ENCODE measurements around the gene ADAMTS2.

Gene ADAMTS2

GRCh38 chr5:179065703-179066102 lies 279.6 kb downstream of the ADAMTS2 start:
- TF ChIP-seq CTCF (IDR thresholded peaks at IDR 0.05) = no peak
- H3K27me3 Mint-ChIP-seq (ENCODE audit: low read depth, poor library complexity) = peaks cover 7% of the 10 kb centered on the region
- peaks cover 96% of the 10 kb centered on the region for H3K9me3 Mint-ChIP-seq
- H3K36me3 Mint-ChIP-seq (ENCODE audit: low read depth) = peaks cover 93% of the 10 kb centered on the region
- DNase-seq = no peak
- no peak overlapping the region for H3K4me3 Mint-ChIP-seq
- H3K4me1 Mint-ChIP-seq = no peaks in the 10 kb centered on the region
- H3K27ac Mint-ChIP-seq = no peak overlapping the region

DNA sequence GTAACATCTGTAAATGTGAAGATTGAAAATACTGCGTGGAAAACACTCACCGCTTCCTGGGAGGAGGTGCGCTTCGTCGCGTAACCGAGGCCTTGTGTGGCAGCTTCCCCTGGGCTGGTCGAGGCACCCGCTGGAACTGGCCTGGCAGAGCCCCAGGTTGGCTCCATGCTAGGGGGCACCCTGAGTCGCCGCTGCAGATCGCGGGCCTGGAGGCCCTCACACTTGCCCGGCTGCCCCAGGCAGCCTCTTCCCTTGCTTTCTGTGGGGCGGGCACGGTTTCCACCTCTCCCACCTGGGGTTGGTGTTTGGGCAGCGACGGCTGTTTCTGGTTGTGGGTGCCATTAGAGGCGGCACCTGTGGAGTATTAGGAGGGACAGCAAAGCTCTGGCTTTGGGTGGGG lies 284.2 kb downstream of the ADAMTS2 start:
- peaks cover 14% of the 10 kb centered on the region for H3K27me3 Mint-ChIP-seq (ENCODE audit: low read depth, poor library complexity)
- DNase-seq = no peak
- peak overlapping the region; percentile 71 for H3K4me3 Mint-ChIP-seq
- peaks cover 83% of the 10 kb centered on the region for H3K9me3 Mint-ChIP-seq
- no peak for TF ChIP-seq CTCF (IDR thresholded peaks at IDR 0.05)
- H3K36me3 Mint-ChIP-seq (ENCODE audit: low read depth) = peaks cover 59% of the 10 kb centered on the region
- H3K27ac Mint-ChIP-seq = no peak overlapping the region
- no peaks in the 10 kb centered on the region for H3K4me1 Mint-ChIP-seq
